Measurements from ENCODE around the gene TEAD1. TPM values are rescaled to one million over a fixed set of nuclear protein-coding genes. Genes with fewer than 3 reads are reported as not detected.

The TEAD1 gene
- total and polyA plus RNA-seq, 2 experiments from 2014 or later = 24.5 to 103 TPM

DNA sequence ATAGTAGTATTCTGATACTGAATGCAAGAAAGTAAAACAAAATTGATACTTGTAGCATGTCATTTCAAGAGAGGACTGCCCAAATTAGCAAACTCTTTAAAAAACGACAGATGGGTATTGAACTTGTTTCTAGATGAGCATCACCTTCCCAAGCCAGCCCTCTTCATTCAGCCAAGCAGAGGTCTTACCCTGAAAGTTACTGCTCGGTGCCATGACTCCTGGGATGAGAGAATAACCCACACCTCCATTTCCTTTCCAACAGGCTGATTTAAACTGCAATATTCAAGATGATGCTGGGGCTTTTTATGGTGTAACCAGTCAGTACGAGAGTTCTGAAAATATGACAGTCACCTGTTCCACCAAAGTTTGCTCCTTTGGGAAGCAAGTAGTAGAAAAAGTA lies 250.4 kb downstream of the TEAD1 start (continued):
- no peak for TF ChIP-seq REST (IDR thresholded peaks at IDR 0.05; ENCODE audit: unreplicated experiment)
- TF ChIP-seq POLR2AphosphoS5 (IDR thresholded peaks at IDR 0.05; ENCODE audit: low read depth) = no peak
- TF ChIP-seq CREB1 (CRISPR knock-in tag; IDR thresholded peaks at IDR 0.05; ENCODE audit: low read depth) = no peak
- TF ChIP-seq ZNF114 (CRISPR knock-in tag; IDR thresholded peaks at IDR 0.05) = no peak

DNA sequence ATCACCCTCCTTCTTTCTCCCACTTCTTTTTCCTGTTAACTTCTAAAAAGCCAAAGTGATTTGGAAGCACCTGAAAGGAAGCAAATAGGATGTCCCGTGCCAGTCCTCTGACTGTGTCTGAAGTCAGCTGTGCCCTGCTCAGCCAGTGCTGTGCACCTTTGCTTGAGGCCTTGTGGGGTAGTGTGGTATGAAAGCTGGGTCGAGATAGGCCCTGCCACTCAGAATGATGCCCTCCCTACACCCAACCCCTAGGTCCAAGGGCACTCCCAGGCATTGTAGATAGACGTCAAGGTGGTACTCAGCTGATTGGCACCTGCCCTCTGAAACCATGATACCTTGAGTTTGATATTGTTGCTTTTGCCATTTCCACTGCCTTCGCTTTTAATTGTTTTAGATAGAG lies 251.3 kb downstream of the TEAD1 start:
- no peak for ATAC-seq
- peaks cover 8% of the 10 kb centered on the region for H3K4me1 ChIP-seq (ENCODE audit: insufficient read depth)
- no peak overlapping the region for H3K4me3 Mint-ChIP-seq
- no peaks in the 10 kb centered on the region for H3F3A ChIP-seq (replicated peaks; ENCODE audit: low read depth)
- no peak overlapping the region for H2AFZ ChIP-seq
- H4K20me1 ChIP-seq (replicated peaks; ENCODE audit: insufficient read depth) = no peaks in the 10 kb centered on the region
- no peak overlapping the region for H3K4me3 ChIP-seq
- no peak overlapping the region for H3K27ac ChIP-seq (ENCODE audit: low read depth)
- DNase-seq (ENCODE audit: low spot score) = no peak
- no peak overlapping the region for H3K4me2 ChIP-seq
- H3K27me3 Mint-ChIP-seq (ENCODE audit: insufficient read depth, low read depth, poor library complexity) = no peaks in the 10 kb centered on the region
- 0 out of 2 replicates have a peak, but pooled peaks cover 6% of the 10 kb centered on the region for H3K79me2 ChIP-seq (replicated peaks; ENCODE audit: insufficient read depth)
- no peak overlapping the region for H3K27ac Mint-ChIP-seq
- peaks cover 12% of the 10 kb centered on the region; the same call in 2 of the 3 replicates for H3K36me3 Mint-ChIP-seq (ENCODE audit: low read depth)
- H3K9me3 Mint-ChIP-seq = no peaks in the 10 kb centered on the region
- H3K4me1 Mint-ChIP-seq = peaks cover 10% of the 10 kb centered on the region; the same call in 2 of the 3 replicates
- H3K36me3 ChIP-seq (ENCODE audit: insufficient read depth) = no peaks in the 10 kb centered on the region
- H3K9me2 ChIP-seq (ENCODE audit: insufficient read depth) = no peaks in the 10 kb centered on the region
- no peaks in the 10 kb centered on the region for H3K27me3 ChIP-seq (ENCODE audit: insufficient read depth)
- TF ChIP-seq, protein P1, sequence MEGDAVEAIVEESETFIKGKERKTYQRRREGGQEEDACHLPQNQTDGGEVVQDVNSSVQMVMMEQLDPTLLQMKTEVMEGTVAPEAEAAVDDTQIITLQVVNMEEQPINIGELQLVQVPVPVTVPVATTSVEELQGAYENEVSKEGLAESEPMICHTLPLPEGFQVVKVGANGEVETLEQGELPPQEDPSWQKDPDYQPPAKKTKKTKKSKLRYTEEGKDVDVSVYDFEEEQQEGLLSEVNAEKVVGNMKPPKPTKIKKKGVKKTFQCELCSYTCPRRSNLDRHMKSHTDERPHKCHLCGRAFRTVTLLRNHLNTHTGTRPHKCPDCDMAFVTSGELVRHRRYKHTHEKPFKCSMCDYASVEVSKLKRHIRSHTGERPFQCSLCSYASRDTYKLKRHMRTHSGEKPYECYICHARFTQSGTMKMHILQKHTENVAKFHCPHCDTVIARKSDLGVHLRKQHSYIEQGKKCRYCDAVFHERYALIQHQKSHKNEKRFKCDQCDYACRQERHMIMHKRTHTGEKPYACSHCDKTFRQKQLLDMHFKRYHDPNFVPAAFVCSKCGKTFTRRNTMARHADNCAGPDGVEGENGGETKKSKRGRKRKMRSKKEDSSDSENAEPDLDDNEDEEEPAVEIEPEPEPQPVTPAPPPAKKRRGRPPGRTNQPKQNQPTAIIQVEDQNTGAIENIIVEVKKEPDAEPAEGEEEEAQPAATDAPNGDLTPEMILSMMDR (conservative IDR thresholded peaks at IDR 0.05; ENCODE audit: low read depth in 2 of 2) = no peak
- TF ChIP-seq ZNF114 (CRISPR knock-in tag; IDR thresholded peaks at IDR 0.05) (no peak), EZH2 (IDR thresholded peaks at IDR 0.05; ENCODE audit: low read depth, unreplicated experiment) (no peak), ZNF462 (CRISPR knock-in tag; IDR thresholded peaks at IDR 0.05) (no peak), ZNF331 (CRISPR knock-in tag; IDR thresholded peaks at IDR 0.05; ENCODE audit: low read depth) (no peak), POLR2AphosphoS5 (IDR thresholded peaks at IDR 0.05; ENCODE audit: low read depth) (no peak), EZH2phosphoT487 (IDR thresholded peaks at IDR 0.05; ENCODE audit: unreplicated experiment) (no peak), STAT1 (IDR thresholded peaks at IDR 0.05; ENCODE audit: unreplicated experiment) (no peak), CREB1 (CRISPR knock-in tag; IDR thresholded peaks at IDR 0.05; ENCODE audit: low read depth) (no peak), JUNB (IDR thresholded peaks at IDR 0.05; ENCODE audit: unreplicated experiment) (no peak), ETS1 (IDR thresholded peaks at IDR 0.05) (no peak), NANOG (IDR thresholded peaks at IDR 0.05; ENCODE audit: borderline replicate concordance) (no peak)
